ENCODE measurements around the gene CTNNA3.

The CTNNA3 gene

DNA sequence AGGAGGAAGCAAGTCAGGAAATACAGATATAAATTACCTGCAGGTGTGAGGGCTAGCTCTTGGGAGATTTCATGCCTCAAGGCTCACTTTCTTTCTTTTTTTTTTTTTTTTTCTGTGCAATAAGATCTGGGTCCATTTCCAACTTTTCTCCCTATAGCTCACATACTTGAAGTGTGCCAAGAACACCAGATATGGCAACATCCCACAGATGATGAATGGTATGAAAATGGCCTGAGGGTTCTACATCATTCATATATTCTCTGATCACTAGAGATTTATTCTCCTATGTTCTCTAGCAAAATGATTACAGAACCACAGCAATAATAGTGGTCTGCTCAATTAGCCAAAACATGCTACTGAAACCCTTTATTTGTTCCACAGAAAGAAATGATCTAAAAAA is 653.0 kb downstream of the CTNNA3 start:
- TF ChIP-seq CTCF (IDR thresholded peaks at IDR 0.05; ENCODE audit: low read depth, low read length): no peak
- Histone ChIP-seq H3K4me3 (ENCODE audit: low read depth, low read length) (no peak overlapping the region), H3K9me3 (no peaks in the 10 kb centered on the region), H3K27me3 (no peaks in the 10 kb centered on the region; the same call in 1 of the 2 replicates), H3K36me3 (no peaks in the 10 kb centered on the region), H3K4me1 (no peaks in the 10 kb centered on the region)
- no peak for DNase-seq

- Histone ChIP-seq H3K4me3 (ENCODE audit: low read depth, low read length) (no peak overlapping the region), H3K9me3 (no peaks in the 10 kb centered on the region), H3K27me3 (no peaks in the 10 kb centered on the region), H3K4me1 (no peaks in the 10 kb centered on the region), H3K36me3 (no peaks in the 10 kb centered on the region)
- DNase-seq: no peak
- no peak for TF ChIP-seq CTCF (IDR thresholded peaks at IDR 0.05; ENCODE audit: low read depth, low read length)
Measured at GRCh38 chr10:67036808-67037207, 659.2 kb downstream of the CTNNA3 start.

GRCh38 chr10:67033878-67034277 is 662.1 kb downstream of the CTNNA3 start:
- Histone ChIP-seq H3K4me1 (no peaks in the 10 kb centered on the region), H3K27me3 (no peaks in the 10 kb centered on the region), H3K36me3 (no peaks in the 10 kb centered on the region), H3K9me3 (no peaks in the 10 kb centered on the region), H3K4me3 (ENCODE audit: low read depth, low read length) (no peak overlapping the region)
- no peak for DNase-seq
- TF ChIP-seq CTCF (IDR thresholded peaks at IDR 0.05; ENCODE audit: low read depth, low read length): no peak

- H3K27me3 ChIP-seq: no peaks in the 10 kb centered on the region
- DNase-seq: no peak
- no peaks in the 10 kb centered on the region for H3K36me3 ChIP-seq
- no peaks in the 10 kb centered on the region for H3K9me3 ChIP-seq
- no peaks in the 10 kb centered on the region for H3K4me1 ChIP-seq
- H3K4me3 ChIP-seq (ENCODE audit: low read depth, low read length): no peak overlapping the region
- no peak for TF ChIP-seq CTCF (IDR thresholded peaks at IDR 0.05; ENCODE audit: low read depth, low read length)
Measured at GRCh38 chr10:67022099-67022498, 673.9 kb downstream of the CTNNA3 start.

GRCh38 chr10:67017218-67017617 is 678.8 kb downstream of the CTNNA3 start:
- TF ChIP-seq CTCF (IDR thresholded peaks at IDR 0.05; ENCODE audit: low read depth, low read length): no peak
- H3K27me3 ChIP-seq: peaks cover 9% of the 10 kb centered on the region
- H3K4me1 ChIP-seq: no peaks in the 10 kb centered on the region
- H3K9me3 ChIP-seq: no peaks in the 10 kb centered on the region
- DNase-seq: no peak
- no peak overlapping the region for H3K4me3 ChIP-seq (ENCODE audit: low read depth, low read length)
- no peaks in the 10 kb centered on the region for H3K36me3 ChIP-seq

DNA sequence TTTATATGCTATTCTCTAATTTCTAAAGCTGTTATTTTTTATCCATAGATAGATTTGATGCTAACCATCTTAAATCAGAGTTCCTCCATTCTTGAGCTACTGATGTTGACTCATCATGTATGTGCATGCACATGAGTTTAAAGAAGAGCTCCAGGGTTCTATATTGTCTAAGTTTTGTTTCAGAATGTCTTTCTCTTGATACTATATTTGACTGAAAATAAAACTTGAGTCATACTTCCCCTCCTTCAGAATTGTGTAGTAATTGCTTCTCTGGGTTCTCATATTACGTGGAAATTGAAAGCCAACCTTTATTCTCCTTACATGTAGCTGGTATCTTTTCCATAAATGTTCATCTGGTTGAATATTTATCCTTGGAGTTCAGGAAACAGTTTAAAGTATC is 680.8 kb downstream of the CTNNA3 start:
- Histone ChIP-seq H3K4me3 (ENCODE audit: low read depth, low read length) (no peak overlapping the region), H3K9me3 (no peaks in the 10 kb centered on the region), H3K4me1 (no peaks in the 10 kb centered on the region), H3K27me3 (peaks cover 9% of the 10 kb centered on the region), H3K36me3 (no peaks in the 10 kb centered on the region)
- no peak for DNase-seq
- no peak for TF ChIP-seq CTCF (IDR thresholded peaks at IDR 0.05; ENCODE audit: low read depth, low read length)

All from BE2C (cell line).